NCI-H2081 (cell line): ENCODE results near the gene CDK5R1.

Experiments used
- DNase-seq, 2 experiments: peaks; one replicate each; lab custom pipeline; 2025; lab: John Stamatoyannopoulos, UW

CDK5R1 gene

DNA sequence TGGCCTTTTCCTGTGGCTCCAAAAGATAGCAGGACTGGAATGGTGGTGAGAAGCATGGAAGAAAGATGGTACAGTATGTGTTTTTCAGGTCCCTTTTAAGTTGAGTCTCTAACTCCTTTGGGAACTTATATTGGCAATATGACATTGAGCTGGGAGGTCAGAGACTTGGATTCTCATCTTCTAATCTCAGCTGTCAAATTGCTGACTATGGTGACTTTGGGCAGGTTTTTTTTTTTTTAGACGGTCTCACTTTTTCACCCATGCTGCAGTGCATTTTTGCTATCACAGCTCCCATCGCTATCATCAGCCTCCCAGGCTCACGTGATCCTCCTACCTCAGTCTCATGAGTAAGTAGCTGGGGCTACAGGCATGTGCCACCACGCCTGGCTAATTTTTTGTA lies 15.1 kb upstream of the CDK5R1 start:
- DNase-seq, result no peak

DNA sequence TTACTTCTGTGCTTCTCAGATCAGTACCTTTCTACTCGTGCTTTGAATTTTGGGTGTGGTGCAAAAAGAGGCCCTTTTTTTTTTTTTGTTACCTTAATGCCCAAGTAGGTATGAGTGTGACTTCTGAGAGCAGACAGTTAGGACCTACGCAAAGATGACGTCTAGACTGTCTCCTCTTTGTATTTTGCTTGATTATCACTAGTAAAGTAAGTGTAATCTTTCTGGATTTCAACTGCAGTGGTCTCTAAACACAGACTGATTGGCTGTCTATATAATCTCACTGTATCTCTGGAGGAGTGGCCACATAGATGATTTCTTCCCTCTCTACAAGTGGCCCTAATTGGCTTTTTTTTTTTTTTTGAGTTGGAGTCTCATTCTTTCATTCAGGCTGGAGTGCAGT lies 11.5 kb upstream of the CDK5R1 start:
- no peak for DNase-seq

DNA sequence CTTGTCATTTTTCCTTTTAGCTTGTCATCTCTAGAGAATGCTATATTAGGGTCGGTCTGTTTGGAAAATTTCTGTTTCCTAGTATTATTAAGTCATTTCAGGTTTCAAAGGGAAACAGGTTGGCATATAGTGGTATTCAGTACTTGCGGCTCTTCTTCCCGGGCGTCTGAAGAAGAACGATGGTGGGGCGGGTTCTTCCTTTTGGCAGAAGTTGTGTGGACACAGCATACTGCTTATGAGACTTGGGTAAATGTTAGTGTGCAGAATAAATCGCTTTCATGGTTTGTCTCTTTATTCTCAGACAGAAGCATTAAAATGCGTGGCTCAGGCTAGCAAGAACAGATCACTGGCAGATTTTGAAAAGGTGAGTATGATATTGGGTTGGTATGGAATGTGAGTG lies 9.6 kb upstream of the CDK5R1 start:
- no peak for DNase-seq

DNA sequence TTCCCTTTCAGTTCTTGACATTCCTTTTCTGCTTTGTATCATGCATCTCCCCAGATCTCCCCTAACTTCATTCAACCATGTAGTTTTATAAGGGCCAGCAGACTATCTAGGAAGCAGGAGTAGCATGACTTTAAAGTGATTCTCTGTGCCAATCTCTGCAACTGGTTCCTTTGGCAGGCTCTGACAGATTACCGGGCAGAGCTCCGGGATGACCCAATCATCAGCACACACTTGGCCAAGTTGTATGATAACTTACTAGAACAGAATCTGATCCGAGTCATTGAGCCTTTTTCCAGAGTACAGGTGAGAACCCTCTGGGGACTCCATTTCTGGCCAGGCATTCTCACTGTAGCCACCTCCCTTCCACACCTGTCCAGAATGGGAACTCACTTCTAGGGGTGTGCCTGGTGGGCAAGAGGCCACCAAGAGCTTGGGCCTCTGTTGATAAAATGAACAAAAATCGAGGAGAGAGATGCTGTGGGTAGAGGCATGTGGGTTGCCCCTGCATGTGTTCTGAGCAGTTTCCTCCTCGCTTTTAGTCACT lies 7.6 kb upstream of the CDK5R1 start:
- DNase-seq, result no peak

DNA sequence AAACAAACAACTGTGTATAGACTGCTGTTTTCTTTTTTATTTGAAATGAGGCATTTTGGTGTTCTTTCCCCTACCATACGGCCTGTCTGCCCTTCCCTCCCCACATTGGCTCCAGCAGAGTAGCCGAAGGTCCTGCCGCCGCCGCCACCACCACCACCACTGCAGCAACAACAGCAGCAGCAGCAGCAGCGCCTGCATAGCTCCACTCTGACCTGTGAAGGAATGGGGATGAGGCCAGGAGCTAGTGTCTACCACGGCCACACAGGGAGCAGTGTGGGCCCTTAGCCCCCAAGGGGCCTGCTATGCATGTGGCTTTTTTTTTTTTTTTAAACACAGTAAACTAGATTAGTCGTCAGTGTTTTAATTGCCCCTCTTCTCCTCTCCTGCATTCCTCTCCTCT lies 5.6 kb upstream of the CDK5R1 start:
- DNase-seq, result no peak

DNA sequence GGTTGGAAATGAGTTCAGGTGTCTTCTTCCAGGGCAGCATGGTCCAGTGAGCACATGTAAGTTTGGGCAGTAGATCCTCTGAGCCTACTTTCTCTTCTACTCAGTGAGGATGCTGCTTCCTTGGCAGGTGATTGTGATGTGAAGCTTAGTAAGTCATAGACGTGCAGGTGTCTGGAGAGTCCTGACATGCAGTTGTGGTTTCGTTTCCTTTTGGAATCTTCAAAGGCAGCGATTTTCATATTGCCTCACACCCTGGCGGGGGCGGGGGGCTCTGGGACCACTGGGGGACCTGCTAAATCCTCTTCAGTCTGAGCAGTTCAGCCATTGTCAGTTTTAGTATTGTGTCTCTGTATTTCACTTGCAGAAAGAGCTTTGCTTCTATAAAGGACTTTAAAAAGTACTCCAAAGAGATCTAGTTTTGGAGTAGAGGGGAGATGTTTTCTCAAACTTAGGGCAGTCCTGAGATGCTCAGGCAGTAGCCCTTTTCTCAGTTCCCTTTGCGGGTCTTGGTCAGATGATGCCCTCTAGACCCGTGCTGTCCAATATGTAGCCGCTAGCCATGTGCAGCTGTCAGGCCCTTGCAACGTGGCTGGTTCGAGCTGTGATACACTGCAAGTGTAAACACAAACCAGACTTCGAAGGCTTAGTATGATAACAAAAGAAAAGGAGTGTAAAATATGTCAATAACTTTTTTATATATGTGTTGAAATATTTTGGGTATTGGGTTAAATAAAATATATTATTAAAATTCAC lies 4.0 kb upstream of the CDK5R1 start:
- DNase-seq, result no peak

DNA sequence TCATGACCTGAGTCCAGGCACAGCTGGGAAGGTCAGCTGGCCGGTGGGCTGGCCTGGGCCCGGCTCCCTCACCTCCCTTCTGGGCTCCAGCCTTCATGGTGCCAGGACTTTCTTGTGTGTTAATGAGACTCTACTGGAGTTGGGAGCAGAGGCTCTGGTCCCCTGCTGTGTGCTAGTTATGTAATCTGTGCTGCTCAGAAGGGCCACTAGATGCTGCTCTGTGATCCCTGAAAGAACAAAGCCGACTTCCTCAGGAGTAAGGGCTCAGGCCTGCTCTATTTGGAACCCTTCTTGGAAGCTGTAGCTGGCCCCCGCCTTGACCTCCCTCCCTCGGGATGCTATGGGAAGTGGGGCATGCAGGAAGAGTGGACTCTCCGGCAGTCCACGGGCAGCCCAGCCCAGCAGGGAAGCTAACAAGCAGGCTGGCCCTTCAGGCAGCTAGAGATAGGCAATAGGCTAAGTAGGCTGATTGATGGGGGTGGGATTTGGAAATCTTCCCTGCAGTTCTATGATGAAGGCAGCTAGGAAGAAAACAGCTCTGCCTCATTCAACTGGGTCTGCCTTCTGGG lies 3.3 kb upstream of the CDK5R1 start:
- peak; percentile 44 to 79 for DNase-seq

DNA sequence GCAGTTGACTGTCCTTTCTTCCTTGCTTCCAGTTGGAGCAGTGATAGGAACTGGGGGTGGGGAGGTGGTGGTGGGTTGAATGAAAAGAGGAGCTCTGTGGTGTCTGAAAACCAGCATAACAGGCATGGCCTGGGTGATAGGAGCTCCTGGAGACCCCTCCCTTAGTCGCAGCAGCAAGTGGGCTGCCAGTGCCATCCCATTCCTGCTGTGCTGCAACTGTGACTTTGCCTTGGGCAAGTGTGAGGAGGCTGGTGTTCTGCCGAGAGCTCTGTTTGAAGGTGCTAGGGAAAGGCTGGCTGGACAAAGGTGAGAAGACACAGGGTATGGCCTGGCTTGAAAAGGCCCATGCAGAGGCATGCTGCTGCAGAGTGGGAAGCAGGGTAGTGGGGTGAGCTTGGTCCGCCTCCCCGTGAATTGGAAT lies 2.7 kb upstream of the CDK5R1 start:
- DNase-seq, result no peak

DNA sequence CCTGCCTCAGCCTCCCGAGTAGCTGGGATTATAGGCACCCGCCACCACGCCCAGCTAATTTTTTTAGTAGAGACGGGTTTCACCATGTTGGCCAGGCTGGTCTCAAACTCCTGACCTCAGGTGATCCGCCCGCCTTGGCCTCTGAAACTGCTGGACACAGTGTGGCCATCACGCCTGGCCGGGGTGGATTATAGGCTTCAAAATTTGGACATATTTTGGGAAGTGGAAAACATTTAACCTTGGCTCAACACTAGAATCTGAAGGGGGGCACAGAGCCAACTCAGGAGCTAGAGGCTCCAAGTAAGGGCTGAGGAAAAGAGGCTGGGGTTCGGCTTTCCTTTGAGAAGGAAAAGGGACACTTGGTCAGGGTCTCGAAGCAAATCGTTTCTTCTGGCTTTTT lies 2.2 kb upstream of the CDK5R1 start:
- no peak for DNase-seq

DNA sequence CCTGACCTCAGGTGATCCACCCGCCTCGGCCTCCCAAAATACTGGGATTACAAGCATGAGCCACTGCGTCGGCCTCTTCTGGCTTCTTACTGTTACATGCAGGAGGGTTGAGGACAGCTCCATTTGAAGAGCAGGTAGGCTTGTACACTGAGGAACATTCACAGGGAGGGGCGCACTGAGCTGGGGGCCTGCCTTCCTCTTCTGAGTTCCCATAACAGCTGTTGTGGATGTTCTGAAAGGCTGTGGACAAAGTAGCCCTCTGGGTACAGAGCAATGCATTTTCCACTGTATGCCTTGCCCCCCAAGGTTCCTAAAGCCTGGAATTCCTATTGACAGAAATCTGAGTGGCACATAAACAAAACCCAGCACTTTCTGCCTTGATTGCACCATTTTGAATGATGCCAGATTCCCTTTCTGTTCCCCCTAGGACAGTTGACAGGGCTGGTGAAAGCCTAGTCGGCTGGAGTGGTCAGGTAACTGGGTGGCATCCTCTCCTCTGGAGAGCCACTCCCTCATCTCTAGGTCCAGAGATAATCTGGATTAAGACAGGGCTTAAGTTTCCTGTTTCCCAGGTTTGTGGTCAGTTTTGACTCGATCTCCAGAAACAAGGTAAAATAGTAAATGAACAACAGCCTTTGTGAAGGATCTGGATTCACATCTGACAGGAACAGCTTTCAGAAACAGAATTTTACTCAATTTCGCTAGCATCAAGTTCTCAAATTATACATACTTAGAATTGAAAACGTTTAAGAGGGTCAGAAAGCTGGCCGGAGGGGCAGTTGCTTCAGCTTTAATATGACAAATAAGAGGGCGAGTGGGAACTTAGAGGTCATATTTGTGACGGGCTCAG lies 1.3 kb upstream of the CDK5R1 start:
- no peak for DNase-seq

DNA sequence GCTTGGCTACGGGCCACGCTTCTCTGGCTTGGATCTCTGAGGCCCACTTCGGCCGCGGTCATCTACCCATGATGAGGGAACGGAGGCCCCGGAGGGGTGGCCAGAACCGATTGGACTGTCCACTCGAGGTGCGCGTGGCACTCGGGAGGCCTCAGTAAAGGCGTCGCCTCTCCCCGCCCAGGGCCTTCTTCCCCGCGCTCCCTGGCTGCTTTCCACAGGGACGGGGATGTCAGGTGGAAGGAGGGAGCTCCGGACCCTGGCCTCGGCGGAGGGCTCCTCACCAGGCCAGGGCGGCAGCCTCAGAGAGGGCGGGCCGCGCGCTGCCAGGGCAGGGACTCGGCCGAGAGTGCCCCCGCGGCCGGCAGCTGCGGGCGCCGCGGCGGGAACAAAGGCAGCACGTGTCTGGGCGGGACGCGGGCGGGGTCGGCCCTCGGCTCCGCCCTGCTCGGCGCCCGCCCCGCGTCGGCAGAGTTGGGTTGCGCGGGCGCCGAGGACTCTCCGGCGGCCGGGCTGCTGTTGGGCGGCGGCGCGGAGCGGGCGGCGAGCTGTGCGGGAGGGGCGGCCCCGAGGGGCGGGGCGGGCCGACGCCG lies 587 bp upstream of the CDK5R1 start:
- DNase-seq, result peak; percentile 72 to 86

DNA sequence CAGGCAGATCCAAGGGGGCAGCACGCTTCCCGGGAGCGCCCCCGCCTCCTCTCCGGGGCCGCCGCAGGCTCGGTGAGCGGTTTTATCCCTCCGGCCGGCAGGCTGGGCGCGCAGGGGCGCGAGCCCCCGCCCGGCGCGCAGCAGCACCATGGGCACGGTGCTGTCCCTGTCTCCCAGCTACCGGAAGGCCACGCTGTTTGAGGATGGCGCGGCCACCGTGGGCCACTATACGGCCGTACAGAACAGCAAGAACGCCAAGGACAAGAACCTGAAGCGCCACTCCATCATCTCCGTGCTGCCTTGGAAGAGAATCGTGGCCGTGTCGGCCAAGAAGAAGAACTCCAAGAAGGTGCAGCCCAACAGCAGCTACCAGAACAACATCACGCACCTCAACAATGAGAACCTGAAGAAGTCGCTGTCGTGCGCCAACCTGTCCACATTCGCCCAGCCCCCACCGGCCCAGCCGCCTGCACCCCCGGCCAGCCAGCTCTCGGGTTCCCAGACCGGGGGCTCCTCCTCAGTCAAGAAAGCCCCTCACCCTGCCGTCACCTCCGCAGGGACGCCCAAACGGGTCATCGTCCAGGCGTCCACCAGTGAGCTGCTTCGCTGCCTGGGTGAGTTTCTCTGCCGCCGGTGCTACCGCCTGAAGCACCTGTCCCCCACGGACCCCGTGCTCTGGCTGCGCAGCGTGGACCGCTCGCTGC lies 832 bp downstream of the CDK5R1 start:
- DNase-seq, result peak in 1 of 2 experiments; percentile 41

DNA sequence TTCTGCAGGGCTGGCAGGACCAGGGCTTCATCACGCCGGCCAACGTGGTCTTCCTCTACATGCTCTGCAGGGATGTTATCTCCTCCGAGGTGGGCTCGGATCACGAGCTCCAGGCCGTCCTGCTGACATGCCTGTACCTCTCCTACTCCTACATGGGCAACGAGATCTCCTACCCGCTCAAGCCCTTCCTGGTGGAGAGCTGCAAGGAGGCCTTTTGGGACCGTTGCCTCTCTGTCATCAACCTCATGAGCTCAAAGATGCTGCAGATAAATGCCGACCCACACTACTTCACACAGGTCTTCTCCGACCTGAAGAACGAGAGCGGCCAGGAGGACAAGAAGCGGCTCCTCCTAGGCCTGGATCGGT lies 1.4 kb downstream of the CDK5R1 start:
- no peak for DNase-seq

DNA sequence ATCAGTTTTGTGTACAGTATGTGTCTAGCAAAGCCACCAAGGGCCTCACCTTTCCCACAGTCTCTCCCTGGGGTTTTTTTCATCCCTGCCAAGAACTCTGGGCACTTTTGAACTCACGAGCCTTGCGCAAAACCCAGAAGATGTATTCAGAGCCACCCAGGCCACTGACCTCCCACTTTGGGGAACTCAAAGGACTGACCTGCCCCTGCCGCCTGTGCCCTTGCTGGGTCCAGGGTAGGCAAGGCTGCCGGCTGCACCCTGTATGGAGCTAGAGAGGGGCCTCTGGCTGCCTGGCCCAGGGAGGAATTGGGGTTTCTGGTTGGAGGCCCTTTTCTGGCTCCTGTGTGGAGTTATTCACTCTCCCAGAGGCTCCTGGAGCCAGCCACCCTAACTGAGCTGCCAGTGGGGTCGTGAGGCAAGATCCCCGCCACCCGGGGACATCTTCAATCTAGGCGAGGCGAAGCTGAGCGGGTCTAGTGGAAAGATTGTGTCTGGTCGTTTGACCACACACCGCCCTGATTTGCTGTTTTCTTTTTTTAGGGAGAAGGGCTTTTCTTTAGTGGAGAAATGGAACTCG lies 1.9 kb downstream of the CDK5R1 start:
- no peak for DNase-seq

DNA sequence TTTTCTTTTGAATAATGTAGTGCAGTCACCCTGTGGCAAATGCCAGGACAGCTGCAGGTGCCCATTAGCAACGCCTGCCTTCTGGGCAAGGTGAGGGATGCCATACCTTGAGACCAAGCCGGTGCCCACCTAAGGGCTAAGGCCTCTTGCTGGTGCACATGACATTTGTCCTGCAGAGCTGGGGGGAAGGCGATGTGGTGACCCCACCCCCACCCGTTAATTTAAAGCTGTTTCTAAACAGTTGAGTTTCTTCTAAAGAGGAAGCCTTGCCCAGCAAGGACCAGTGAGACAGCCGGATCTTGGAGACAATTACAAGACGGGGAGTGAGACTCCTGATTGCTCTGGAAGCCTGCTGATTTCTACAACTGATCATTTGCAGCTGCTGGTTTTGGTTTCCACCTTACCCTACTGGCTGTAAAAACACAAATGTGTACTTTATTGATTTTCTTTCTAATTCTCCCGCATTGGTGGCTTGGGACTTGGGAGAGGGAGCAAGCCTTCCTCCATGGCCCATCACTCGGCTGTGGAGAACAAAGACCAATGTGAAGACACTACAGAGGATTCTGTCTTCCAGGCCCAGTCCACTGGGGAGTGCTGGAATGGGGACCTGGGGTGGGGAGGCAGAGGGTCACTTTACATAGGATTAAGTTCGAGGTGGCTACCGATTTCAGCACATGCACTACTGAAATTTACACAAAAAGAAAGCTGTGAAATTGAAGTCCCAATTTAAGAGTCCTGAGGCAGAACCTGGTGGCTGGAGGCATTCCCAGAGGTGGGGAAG lies 2.7 kb downstream of the CDK5R1 start:
- DNase-seq, result no peak

DNA sequence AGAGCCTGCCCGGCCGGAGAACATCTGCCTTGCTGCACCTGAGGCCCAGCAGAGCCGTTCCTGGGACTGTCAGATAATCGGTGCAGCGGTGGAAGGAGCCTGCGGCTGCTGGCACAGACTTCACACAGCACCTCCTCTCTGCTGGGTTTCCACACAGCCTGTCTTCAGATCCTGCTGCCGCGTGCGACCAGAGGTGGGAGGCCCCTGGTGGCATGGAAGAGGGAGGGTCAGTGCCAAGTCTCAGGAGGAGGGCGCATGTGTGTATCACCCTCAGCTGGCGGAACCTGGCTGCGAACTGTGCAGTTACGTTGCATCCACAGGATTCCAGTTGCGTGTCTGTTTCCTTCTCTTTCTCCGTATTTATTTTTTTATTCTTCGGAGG lies 3.3 kb downstream of the CDK5R1 start:
- peak; percentile 70 to 81 for DNase-seq

DNA sequence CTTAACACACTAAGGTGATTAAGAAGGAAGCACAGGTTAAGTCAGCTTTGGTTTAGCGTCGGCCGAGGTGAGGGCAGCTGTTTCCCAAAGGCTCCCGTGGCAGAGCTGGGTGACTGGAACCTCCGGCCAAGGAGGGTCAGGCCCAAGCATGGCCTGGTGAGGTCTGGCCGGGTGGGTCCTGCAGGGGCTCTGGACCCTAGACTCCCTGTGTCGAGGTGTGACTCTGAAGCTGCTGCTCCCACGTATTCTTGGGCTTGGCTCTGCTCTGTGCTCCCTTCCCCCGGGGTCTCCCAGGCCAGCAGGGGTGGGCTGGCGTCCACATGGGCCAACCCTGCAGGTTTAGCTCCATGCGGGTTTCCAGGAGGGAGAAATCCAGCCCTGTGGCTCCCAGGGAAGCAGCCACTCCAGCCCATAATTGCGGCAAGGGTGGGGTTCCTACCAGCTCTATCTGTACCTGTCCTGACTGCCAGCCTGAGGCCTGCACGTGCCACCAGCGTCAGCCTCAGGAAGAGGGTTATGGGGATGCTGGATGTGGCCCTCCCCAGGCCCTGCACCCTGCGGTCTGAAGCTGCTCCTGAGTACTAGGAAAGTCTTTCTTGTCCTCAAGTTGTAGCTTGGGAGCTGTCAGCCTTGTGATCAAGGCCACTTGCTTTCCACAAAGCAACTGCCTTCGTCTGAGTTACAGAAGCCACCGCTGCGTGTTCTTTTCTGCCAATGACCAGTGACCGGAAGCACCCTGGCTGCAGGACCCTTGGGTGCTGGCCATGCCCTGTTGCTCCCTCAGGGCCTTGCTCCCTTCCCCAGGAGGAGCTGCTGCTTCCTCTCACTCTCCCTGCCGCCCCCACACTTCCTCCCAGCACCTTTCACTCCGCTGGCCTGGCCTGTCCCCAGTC lies 4.8 kb downstream of the CDK5R1 start:
- no peak for DNase-seq

DNA sequence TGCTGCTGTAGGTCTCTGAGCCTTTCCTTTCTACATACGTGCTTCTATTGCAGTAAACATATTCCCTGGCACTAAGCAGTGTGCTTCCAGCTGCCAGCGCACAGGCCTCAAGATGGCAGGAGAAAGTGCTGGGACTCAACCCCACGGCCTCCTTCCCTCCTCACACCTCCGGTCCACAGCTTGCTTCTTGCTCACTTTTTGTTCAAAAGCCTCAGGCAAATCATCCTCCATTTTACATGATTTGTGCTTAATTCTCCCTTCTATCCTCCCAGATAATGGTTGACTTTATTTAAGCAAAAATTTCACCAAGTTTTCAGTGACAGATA lies 5.4 kb downstream of the CDK5R1 start:
- no peak for DNase-seq

DNA sequence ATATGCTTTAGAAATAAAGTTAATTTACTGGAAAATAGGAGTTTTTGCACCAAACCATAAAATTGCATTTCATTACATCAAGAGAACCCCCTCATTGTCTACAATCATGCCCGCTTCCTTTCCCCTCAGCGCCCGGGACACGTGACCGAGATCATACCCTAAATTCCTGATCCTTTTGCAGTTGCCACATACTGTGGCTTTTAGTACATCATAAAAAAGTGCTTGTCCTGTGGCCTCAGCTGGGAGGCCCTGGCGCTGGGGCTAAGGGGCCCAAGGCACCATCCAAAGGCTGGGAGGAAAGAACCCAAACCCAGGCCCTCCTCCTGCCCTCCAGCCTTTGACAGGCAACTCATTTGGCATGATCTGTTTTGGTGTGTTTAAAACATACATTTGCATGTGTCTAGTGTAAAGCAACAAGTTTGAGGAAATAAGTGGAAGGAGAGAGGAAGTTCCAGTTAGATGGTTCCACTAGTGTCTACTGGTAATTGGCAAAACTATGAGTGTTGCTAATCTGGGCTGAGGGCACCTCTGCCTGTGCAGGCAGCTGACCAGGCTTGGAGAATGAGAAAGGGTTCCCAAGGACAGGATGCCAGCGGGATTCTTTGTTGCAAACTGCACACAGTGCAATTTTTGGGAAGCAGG lies 6.0 kb downstream of the CDK5R1 start:
- no peak for DNase-seq
